WI38 (cell line): ENCODE measurements around the gene PTPN23.
A peak's percentile ranks its signal among the peaks of the same experiment; 100 is the strongest.

Experiments
- H3K4me3 ChIP-seq: 2 replicates; pipeline ENCODE4 v1.5.1; 2011; ENCODE audit warnings: low read depth, mild to moderate bottlenecking, control low read depth, low read length
- CTCF ChIP-seq: IDR thresholded peaks from 2 replicates; pipeline ENCODE4 v1.5.1; 2012; ENCODE audit warnings: low read depth, mild to moderate bottlenecking, control low read depth, low read length

PTPN23 gene

GRCh38 chr3:47414666-47415587 lies 34.1 kb downstream of the PTPN23 start:
- H3K4me3 ChIP-seq, result no peak overlapping the region
- no peak for TF ChIP-seq CTCF

- no peak overlapping the region for H3K4me3 ChIP-seq
- TF ChIP-seq CTCF, result no peak
Observed at GRCh38 chr3:47416041-47416440, 35.2 kb downstream of the PTPN23 start.

DNA sequence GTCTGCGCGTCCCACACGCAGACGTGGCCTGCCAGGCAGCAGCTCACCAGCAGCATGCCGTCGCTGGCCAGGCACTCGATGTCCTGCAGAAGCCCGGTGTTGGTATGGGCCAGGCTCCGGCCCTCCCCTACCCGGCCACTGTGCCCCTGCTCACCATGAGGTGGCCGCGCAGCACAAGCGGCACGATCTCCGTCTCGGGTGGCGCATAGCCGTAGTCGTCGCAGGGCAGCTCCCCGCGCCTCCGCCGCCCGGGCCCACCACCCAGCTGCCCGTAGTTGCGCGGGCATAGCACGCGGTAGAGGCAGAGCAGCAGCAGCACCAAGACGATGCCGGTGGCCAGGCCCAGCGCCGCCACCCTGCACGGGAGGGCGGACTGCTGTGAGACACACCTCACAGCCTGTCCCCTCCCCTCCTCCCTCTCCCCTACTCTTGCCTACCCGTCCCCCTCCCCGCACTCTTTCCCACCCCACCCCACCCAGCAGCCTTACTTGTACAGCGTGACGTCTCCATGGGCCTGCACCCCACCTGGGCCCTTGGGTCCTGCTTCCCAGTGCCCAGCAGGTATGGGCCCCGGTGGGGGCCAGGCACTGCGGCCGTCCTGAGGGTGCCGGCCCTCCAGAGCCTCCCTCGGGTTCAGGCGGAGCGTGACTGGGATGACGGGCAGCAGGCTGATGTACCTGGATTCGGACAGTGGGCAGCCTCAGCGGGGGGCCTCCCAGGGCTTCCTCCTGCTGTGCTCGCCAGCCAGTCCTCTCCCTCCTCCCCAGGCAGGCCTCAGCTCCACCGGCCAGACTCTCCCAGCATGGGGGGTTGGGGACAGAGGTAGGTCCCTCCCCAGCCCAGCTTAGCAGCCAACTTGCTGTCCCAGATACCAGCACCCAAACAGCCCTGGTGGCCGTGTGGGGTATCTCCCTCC lies 37.6 kb downstream of the PTPN23 start:
- H3K4me3 ChIP-seq, result no peak overlapping the region
- TF ChIP-seq CTCF, result no peak

DNA sequence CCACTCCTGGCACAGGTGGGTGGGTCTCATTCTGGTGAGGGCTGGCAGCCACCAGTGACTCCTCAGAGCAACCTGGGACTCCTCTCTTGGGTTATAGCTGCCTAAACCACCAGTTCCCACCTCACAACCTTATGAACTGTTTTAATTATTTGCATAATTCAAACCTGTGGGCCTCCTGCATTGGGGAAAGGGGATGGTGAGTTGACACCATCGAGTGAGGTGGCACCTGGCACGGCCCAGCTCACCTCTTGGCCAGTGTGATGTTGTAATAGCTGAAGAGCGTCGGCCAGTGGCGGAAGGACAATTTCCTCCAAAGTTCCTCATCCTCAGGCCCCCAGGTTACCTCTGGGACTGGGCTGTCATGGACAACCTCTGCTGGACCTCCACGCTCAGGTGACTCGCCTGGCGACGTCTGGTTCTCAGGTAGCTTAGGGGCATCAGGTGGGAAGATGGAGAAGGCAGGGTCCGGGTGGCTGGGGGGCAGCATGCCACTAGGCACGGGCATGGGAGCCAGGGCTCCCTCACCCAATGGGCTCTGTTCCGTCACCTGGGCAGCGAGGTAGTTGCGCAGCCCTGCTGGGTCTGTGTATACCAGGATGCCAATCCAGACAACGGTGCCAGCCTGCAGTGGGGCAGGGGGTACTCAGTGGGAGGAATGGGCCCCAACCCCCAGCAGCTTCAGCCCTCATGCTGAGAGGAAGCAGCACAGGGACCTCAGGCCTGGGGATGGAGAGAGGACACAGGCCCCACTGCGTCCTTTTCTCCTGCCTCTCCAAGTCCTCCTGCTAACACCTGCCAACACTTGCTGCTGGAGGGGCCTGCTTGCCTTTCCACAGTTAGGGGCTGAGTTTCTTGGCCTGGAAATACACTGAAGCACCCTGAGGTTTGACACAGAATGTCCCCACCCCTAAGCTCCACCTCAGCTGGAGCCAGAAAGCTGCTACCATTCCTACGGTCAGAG lies 38.5 kb downstream of the PTPN23 start:
- TF ChIP-seq CTCF, result no peak
- H3K4me3 ChIP-seq, result no peak overlapping the region

- H3K4me3 ChIP-seq, result no peak overlapping the region
- TF ChIP-seq CTCF, result no peak
Observed at GRCh38 chr3:47420044-47420430, 39.2 kb downstream of the PTPN23 start.

DNA sequence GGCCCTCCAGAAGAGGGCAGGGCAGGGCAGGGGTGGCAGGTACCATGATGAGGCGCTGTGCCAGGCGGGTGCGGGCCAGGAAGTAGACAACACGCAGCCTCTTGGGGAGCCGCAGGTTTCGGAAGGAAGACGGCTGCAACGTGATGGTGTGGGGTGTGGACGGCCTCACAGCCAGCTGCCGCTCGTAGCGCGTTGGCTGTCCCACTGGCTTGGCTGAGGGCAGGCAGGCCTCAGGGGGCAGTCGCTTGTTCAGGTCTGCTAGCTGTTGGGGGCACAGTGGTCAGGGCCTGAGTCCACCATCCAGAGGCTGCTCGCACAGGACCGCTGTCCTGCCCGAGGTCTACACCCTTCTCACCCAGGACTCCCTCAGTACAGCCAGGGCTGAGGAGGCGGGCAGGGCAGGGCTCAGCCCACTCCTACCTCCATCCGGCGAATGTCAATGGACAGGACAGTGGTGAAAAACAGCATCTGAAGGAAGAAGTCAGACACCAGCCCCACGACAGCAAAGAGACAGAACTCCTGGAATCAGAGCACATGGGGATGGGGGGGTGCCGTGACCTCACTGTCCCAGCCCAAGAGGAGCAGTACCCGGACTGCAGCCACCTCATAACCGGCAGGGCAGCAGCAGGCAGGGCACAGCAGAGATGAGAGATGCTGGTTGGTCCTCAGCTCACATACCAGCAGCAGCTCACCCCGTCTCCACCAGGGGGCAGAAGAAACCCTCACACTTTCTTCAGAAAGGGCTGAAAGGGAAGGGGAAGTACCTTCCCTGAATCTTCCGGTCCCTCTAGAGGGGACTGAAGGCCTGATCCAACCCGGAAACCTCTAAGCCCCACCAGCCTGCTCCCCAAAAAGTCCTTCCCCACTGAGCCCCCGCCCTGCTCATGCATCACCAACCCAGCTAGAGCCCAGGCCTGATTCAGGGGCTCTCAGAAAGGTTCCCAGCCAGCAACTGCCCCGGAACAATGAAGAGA lies 40.0 kb downstream of the PTPN23 start:
- peak; percentile 96 for TF ChIP-seq CTCF
- no peak overlapping the region for H3K4me3 ChIP-seq
